OCI-LY1 (cell line): ENCODE data around the gene MEG3.

Experiments used
- H2AFZ ChIP-seq: fragments of 200-600 bp; sonication (generic), shearing (Covaris generic); 2 replicates; pipeline ENCODE4 v1.6.0; 2014; ENCODE audit warnings: antibody characterized with exemption, mild to moderate bottlenecking, low read length
- H3F3A ChIP-seq: fragments of 200-600 bp; sonication (generic), shearing (Covaris generic); 2 replicates; pipeline ENCODE4 v1.6.0; 2014; ENCODE audit warnings: mild to moderate bottlenecking, antibody characterized with exemption, low read length, moderate library complexity; ENCODE audit not compliant: insufficient read depth
- H3K27ac ChIP-seq: fragments of 200-600 bp; sonication (generic); 2 replicates; pipeline ENCODE4 v1.5.1; 2014; ENCODE audit warnings: low read length, mixed run types, mild to moderate bottlenecking, low read depth; ENCODE audit not compliant: poor library complexity, severe bottlenecking
- H3K27me3 ChIP-seq: fragments of 200-600 bp; sonication (generic); 2 replicates; pipeline ENCODE4 v1.6.0; 2014; ENCODE audit warnings: antibody characterized with exemption, mild to moderate bottlenecking, low read length, moderate library complexity; ENCODE audit not compliant: insufficient read depth
- H3K36me3 ChIP-seq: fragments of 200-600 bp; sonication (generic); 2 replicates; pipeline ENCODE4 v1.6.1; 2014; ENCODE audit warnings: mild to moderate bottlenecking, antibody characterized with exemption, low read length, moderate library complexity, mixed read lengths; ENCODE audit not compliant: insufficient read depth
- H3K4me1 ChIP-seq: fragments of 200-600 bp; sonication (generic); 2 replicates; pipeline ENCODE4 v1.5.1; 2014; ENCODE audit warnings: mild to moderate bottlenecking, low read length, moderate library complexity; ENCODE audit not compliant: insufficient read depth, severe bottlenecking
- H3K4me2 ChIP-seq: fragments of 200-600 bp; sonication (generic), shearing (Covaris generic); 2 replicates; pipeline ENCODE4 v1.6.1; 2014; ENCODE audit warnings: low read length
- H3K4me3 ChIP-seq: fragments of 200-600 bp; sonication (generic); 2 replicates; pipeline ENCODE4 v1.5.1; 2014; ENCODE audit warnings: low read length, low read depth, mild to moderate bottlenecking, mixed read lengths; ENCODE audit not compliant: poor library complexity, severe bottlenecking
- H3K79me2 ChIP-seq: fragments of 200-600 bp; shearing (Covaris generic); 2 replicates; pipeline ENCODE4 v1.6.1; 2016; ENCODE audit warnings: mixed run types, low read length, mixed read lengths; ENCODE audit not compliant: insufficient read depth
- H3K9ac ChIP-seq: fragments of 200-600 bp; sonication (generic), shearing (Covaris generic); 2 replicates; pipeline ENCODE4 v1.6.1; 2014; ENCODE audit warnings: mild to moderate bottlenecking, low read length, mixed read lengths
- H3K9me2 ChIP-seq: fragments of 200-600 bp; sonication (generic), shearing (Covaris generic); 2 replicates; pipeline ENCODE4 v1.6.1; 2014; ENCODE audit warnings: low read depth, mild to moderate bottlenecking, low read length, mixed read lengths
- H3K9me3 ChIP-seq: fragments of 200-600 bp; shearing (Covaris generic); 2 replicates; pipeline ENCODE4 v1.6.1; 2014; ENCODE audit warnings: low read length, mixed read lengths
- H4K20me1 ChIP-seq: fragments of 200-600 bp; sonication (generic), shearing (Covaris generic); 2 replicates; pipeline ENCODE4 v1.6.0; 2016; ENCODE audit warnings: mild to moderate bottlenecking, low read length; ENCODE audit not compliant: insufficient read depth
- CTCF ChIP-seq: fragments of 200-600 bp; sonication (generic), shearing (Covaris generic); IDR thresholded peaks from 2 replicates; pipeline ENCODE4 v1.5.1; 2017; ENCODE audit warnings: mild to moderate bottlenecking, antibody characterized with exemption, low read length, moderate library complexity, mixed read lengths
- EZH2 ChIP-seq: fragments of 200-600 bp; sonication (generic), shearing (Covaris generic); IDR thresholded peaks from 2 replicates; pipeline ENCODE4 v1.8.0; 2017; ENCODE audit warnings: borderline replicate concordance, mixed run types, mild to moderate bottlenecking, antibody characterized with exemption, low read length, moderate library complexity, mixed read lengths

MEG3 gene

GRCh38 chr14:100883789-100884101 lies 57.8 kb downstream of the MEG3 start:
- no peak overlapping the region for H2AFZ ChIP-seq
- H3K9me3 ChIP-seq = no peaks in the 10 kb centered on the region
- H3K9ac ChIP-seq = no peak overlapping the region
- H3K36me3 ChIP-seq = no peaks in the 10 kb centered on the region
- no peaks in the 10 kb centered on the region for H3K9me2 ChIP-seq
- no peak overlapping the region for H3K4me3 ChIP-seq
- no peak for TF ChIP-seq EZH2
- no peak for TF ChIP-seq CTCF
- no peaks in the 10 kb centered on the region; the same call in 1 of the 2 replicates for H3K27me3 ChIP-seq
- H3K79me2 ChIP-seq = no peaks in the 10 kb centered on the region
- no peaks in the 10 kb centered on the region for H3F3A ChIP-seq
- H4K20me1 ChIP-seq = no peaks in the 10 kb centered on the region
- H3K4me1 ChIP-seq = no peaks in the 10 kb centered on the region
- no peak overlapping the region for H3K4me2 ChIP-seq
- no peak overlapping the region for H3K27ac ChIP-seq

- Histone ChIP-seq H3K4me2 (no peak overlapping the region), H3K27me3 (no peaks in the 10 kb centered on the region; the same call in 1 of the 2 replicates), H3K9me2 (no peaks in the 10 kb centered on the region), H3K27ac (no peak overlapping the region), H3F3A (no peaks in the 10 kb centered on the region), H3K4me1 (no peaks in the 10 kb centered on the region), H4K20me1 (no peaks in the 10 kb centered on the region), H2AFZ (no peak overlapping the region), H3K36me3 (no peaks in the 10 kb centered on the region), H3K4me3 (no peak overlapping the region), H3K9me3 (no peaks in the 10 kb centered on the region), H3K79me2 (no peaks in the 10 kb centered on the region), H3K9ac (no peak overlapping the region)
- TF ChIP-seq CTCF = no peak
- TF ChIP-seq EZH2 = no peak
Measured at GRCh38 chr14:100884456-100884855, 58.5 kb downstream of the MEG3 start.

GRCh38 chr14:100885196-100885595 lies 59.3 kb downstream of the MEG3 start:
- H3K9me2 ChIP-seq = no peaks in the 10 kb centered on the region
- H3K4me1 ChIP-seq = no peaks in the 10 kb centered on the region
- H3K36me3 ChIP-seq = no peaks in the 10 kb centered on the region
- no peak overlapping the region for H3K9ac ChIP-seq
- H3F3A ChIP-seq = no peaks in the 10 kb centered on the region
- no peaks in the 10 kb centered on the region for H3K9me3 ChIP-seq
- H3K79me2 ChIP-seq = no peaks in the 10 kb centered on the region
- no peak overlapping the region for H2AFZ ChIP-seq
- no peak overlapping the region for H3K4me2 ChIP-seq
- no peak for TF ChIP-seq CTCF
- no peak for TF ChIP-seq EZH2
- H3K4me3 ChIP-seq = no peak overlapping the region
- H3K27me3 ChIP-seq = no peaks in the 10 kb centered on the region
- H4K20me1 ChIP-seq = no peaks in the 10 kb centered on the region
- no peak overlapping the region for H3K27ac ChIP-seq
